Fibroblast of lung (primary cell): Measurements from ENCODE around the gene NOC4L. TPM values are rescaled to one million over a fixed set of nuclear protein-coding genes. Genes with fewer than 3 reads are reported as not detected.

Source experiments
- DNase-seq, 2 donors: peaks; one replicate each; pipeline versions ENCODE4 v3.0.0 to v3.0.0-alpha.2; 2010; ENCODE audit warnings: low read depth in 2 of 2
- H2AFZ ChIP-seq: 2 replicates; pipeline ENCODE4 v1.5.1; 2012; ENCODE audit warnings: low read length, control low read depth, inconsistent platforms
- H3K27ac ChIP-seq: 2 replicates; pipeline ENCODE4 v1.5.1; 2011; ENCODE audit warnings: low read length, control low read depth; ENCODE audit not compliant: insufficient read depth
- H3K27me3 ChIP-seq: 2 replicates; pipeline ENCODE4 v1.5.1; 2011; ENCODE audit warnings: mild to moderate bottlenecking, low read length; ENCODE audit not compliant: control insufficient read depth, insufficient read depth
- H3K36me3 ChIP-seq: 2 replicates; pipeline ENCODE4 v1.5.1; 2011; ENCODE audit warnings: low read length; ENCODE audit not compliant: control insufficient read depth, insufficient read depth
- H3K4me1 ChIP-seq: 2 replicates; pipeline ENCODE4 v1.5.1; 2011; ENCODE audit warnings: low read length; ENCODE audit not compliant: control insufficient read depth, insufficient read depth; ENCODE audit errors: extremely low read depth
- H3K4me2 ChIP-seq: 2 replicates; pipeline ENCODE4 v1.5.1; 2011; ENCODE audit warnings: low read length, control low read depth; ENCODE audit not compliant: insufficient read depth; ENCODE audit errors: extremely low read depth
- H3K4me3 ChIP-seq, 4 experiments: fragments of 200-600 bp in 1 of 4; sonication (generic) in 1 of 4; replicated peaks in 1 of 4; 2 replicates each; pipeline ENCODE4 v1.5.1; 2011 to 2016; ENCODE audit warnings: low read length in 4 of 4, low read depth in 3 of 4, mild to moderate bottlenecking in 3 of 4, control low read depth in 2 of 4, inconsistent platforms in 1 of 4, mixed read lengths in 1 of 4; ENCODE audit not compliant: insufficient read depth in 1 of 4; ENCODE audit errors: control extremely low read depth in 1 of 4
- H3K79me2 ChIP-seq: 2 replicates; pipeline ENCODE4 v1.5.1; 2012; ENCODE audit warnings: mild to moderate bottlenecking, low read length, inconsistent platforms; ENCODE audit not compliant: control insufficient read depth, insufficient read depth
- H3K9ac ChIP-seq: 2 replicates; pipeline ENCODE4 v1.5.1; 2011; ENCODE audit warnings: mild to moderate bottlenecking, low read length, control low read depth; ENCODE audit not compliant: insufficient read depth
- H3K9me3 ChIP-seq: 2 replicates; pipeline ENCODE4 v1.5.1; 2012; ENCODE audit warnings: low read depth, low read length; ENCODE audit not compliant: control insufficient read depth, insufficient read depth
- H4K20me1 ChIP-seq: 2 replicates; pipeline ENCODE4 v1.5.1; 2011; ENCODE audit warnings: low read length; ENCODE audit not compliant: control insufficient read depth, insufficient read depth; ENCODE audit errors: extremely low read depth
- EZH2 ChIP-seq: IDR thresholded peaks from 2 replicates; pipeline ENCODE4 v1.5.1; 2012; ENCODE audit warnings: low read length, control low read depth, mild to moderate bottlenecking; ENCODE audit errors: missing control alignments
- polyA plus RNA-seq, 2 donors: library from polyadenylated mRNA; depleted of rRNA in 1 of 2; stranded (reverse) in 1 of 2; unstranded in 1 of 2; fragments of >200 nt; gene quantifications; 2 replicates each; pipeline ENCODE4 v1.2.1, GENCODE V29; 2011 to 2012; ENCODE audit warnings: missing spikeins in 1 of 2
- total RNA-seq: library from RNA; depleted of rRNA; stranded (reverse); fragments of >200 nt; gene quantifications from 2 replicates; pipeline ENCODE4 v1.2.1, GENCODE V29; 2014
- TF ChIP-seq, protein P1 (sequence below), 2 donors: IDR thresholded peaks in 1 of 2; conservative IDR thresholded peaks in 1 of 2; 1 replicate in 1 of 2; 2 replicates in 1 of 2; pipeline ENCODE4 v1.5.1; 2011 to 2012; ENCODE audit warnings: low read length in 2 of 2, control low read depth in 1 of 2, inconsistent platforms in 1 of 2, low read depth in 1 of 2, mild to moderate bottlenecking in 1 of 2

Gene NOC4L
- total and polyA plus RNA-seq, 2 donors (not counting 1 experiment from before 2014, with no cell fraction given): 3.0 to 6.8 TPM

DNA sequence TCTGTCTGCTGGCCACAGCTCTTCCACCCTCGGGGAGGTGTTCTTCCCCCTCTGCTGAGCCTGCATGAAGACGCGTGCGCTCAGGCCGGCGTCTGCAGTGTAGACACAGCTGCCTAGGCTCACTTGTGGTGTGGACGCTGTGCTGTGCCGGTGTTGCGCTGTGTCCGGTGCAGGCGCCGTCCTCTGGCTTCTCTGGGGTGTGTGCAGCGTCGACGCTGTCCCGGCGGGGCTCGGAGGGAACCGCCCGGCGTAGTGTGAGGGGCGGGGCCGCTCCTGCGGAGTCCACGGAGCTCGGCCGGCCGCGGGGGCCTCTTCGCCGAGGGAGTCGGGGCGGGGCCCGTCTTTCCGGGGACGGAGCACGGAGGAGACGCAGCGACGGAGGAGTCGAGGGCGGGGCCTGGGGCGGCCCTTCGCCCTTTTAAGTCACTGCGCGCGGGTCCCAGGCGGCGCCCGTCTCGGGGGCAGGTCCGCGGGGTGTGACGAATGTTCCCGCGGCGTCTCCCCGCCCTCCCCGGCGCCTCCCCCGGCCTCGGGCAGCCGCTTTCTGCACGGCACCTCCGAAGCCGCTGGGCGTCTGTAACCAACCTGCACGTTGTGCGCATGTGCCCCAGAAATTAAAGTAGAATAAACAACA, 45.2 kb downstream of the NOC4L start:
- H3K36me3 ChIP-seq: no peaks in the 10 kb centered on the region
- H3K79me2 ChIP-seq: no peaks in the 10 kb centered on the region
- peak overlapping the region; percentile 51 to 58 (median 54) for H3K4me3 ChIP-seq
- H3K27ac ChIP-seq: no peak overlapping the region
- no peaks in the 10 kb centered on the region for H3K27me3 ChIP-seq
- peak overlapping the region; percentile 82 for H2AFZ ChIP-seq
- DNase-seq: peak; percentile 73 to 88
- H3K4me2 ChIP-seq: peak overlapping the region; percentile 92
- TF ChIP-seq EZH2: no peak
- TF ChIP-seq, protein P1, sequence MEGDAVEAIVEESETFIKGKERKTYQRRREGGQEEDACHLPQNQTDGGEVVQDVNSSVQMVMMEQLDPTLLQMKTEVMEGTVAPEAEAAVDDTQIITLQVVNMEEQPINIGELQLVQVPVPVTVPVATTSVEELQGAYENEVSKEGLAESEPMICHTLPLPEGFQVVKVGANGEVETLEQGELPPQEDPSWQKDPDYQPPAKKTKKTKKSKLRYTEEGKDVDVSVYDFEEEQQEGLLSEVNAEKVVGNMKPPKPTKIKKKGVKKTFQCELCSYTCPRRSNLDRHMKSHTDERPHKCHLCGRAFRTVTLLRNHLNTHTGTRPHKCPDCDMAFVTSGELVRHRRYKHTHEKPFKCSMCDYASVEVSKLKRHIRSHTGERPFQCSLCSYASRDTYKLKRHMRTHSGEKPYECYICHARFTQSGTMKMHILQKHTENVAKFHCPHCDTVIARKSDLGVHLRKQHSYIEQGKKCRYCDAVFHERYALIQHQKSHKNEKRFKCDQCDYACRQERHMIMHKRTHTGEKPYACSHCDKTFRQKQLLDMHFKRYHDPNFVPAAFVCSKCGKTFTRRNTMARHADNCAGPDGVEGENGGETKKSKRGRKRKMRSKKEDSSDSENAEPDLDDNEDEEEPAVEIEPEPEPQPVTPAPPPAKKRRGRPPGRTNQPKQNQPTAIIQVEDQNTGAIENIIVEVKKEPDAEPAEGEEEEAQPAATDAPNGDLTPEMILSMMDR (conservative IDR thresholded peaks at IDR 0.05 in 1 of 2, IDR thresholded peaks at IDR 0.05 in 1 of 2; ENCODE audit: low read depth in 1 of 2, low read length in 2 of 2): no peak
- no peaks in the 10 kb centered on the region for H3K9me3 ChIP-seq
- no peaks in the 10 kb centered on the region for H3K4me1 ChIP-seq
- H4K20me1 ChIP-seq: no peaks in the 10 kb centered on the region
- peak overlapping the region; percentile 61 for H3K9ac ChIP-seq

DNA sequence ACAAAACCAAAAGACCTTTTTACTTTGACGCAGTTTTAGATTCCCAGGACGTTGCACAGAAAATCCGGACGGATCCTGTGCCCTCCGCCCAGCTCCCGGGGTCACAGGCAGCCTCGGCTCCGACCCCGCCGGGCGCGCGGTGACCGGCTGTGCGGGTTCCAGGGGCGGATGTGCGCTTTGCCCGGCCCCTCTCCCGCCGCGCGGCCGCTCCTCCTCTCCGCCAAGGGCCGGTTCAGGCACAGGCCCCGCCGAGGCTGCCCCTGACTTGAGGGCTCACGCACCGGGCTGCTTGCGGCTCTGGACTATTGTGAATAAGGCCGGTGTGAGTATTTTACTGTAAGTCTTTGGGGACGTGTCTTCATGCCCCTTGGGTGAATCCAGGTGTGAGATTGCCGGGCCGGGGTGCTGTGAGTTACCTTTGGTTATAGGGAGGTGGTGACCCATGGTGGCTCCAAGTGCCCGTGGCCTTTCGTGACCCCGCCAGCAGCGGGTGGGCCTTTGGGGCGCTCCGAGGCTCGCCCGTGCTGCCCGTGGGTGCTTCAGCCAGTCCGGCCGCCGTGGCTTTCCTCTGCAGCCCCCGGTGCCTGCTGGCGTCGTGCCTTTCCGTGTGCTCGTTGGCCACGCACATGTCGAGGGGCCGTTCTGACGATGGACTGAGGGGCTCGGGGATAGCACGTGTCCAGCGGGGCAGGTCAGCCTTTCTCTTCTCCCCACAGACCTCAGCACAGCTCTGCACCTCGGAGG, 45.9 kb downstream of the NOC4L start:
- no peaks in the 10 kb centered on the region for H3K36me3 ChIP-seq
- no peaks in the 10 kb centered on the region for H3K9me3 ChIP-seq
- peak overlapping the region; percentile 92 for H3K4me2 ChIP-seq
- H3K27me3 ChIP-seq: no peaks in the 10 kb centered on the region
- no peak overlapping the region for H3K27ac ChIP-seq
- H3K4me1 ChIP-seq: no peaks in the 10 kb centered on the region
- peak overlapping the region; percentile 78 for H2AFZ ChIP-seq
- TF ChIP-seq, protein P1 (conservative IDR thresholded peaks at IDR 0.05 in 1 of 2, IDR thresholded peaks at IDR 0.05 in 1 of 2; ENCODE audit: low read depth in 1 of 2, low read length in 2 of 2): no peak
- no peak for TF ChIP-seq EZH2
- no peaks in the 10 kb centered on the region for H4K20me1 ChIP-seq
- peak overlapping the region; percentile 51 to 58 (median 54) for H3K4me3 ChIP-seq
- no peak for DNase-seq
- H3K79me2 ChIP-seq: no peaks in the 10 kb centered on the region
- peak overlapping the region; percentile 61 for H3K9ac ChIP-seq

DNA sequence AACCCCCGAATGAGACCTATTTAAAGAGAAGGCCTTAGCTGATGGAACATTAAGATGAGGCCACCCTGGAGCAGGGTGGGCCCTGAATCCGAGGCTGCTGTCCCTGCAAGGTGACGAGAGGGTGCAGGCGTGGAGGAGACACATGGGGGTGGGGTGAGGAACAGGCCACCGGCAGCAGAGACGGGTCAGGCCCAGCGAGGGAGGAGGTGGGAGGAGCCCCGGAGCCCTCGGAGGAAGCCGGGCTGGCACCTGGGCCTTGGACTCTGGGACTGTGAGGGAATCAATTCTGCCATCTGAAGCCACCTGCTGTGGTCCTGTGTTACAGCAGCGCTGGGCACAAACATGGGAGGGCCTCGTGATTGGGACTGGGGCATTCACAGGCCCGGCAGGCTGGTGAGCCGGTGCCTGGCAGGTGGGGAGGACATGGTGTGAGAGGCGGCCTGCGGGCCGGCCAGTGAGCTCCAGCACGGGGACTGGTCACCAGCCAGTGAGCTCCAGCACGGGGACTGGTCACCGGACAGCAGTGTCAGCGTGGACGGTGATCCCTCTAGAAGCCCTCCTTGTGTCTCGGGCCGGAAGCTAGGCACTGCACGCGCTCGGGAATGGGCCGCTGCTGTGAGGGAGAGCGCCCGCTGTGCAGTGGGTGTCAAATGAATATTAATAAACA, 46.7 kb downstream of the NOC4L start:
- Histone ChIP-seq H3K27ac (no peak overlapping the region), H2AFZ (no peak overlapping the region), H3K9ac (no peak overlapping the region), H3K79me2 (no peaks in the 10 kb centered on the region), H3K4me3 (no peak overlapping the region), H3K27me3 (no peaks in the 10 kb centered on the region), H3K36me3 (no peaks in the 10 kb centered on the region), H4K20me1 (no peaks in the 10 kb centered on the region), H3K4me2 (no peak overlapping the region), H3K4me1 (no peaks in the 10 kb centered on the region), H3K9me3 (no peaks in the 10 kb centered on the region)
- TF ChIP-seq EZH2: no peak
- TF ChIP-seq, protein P1 (conservative IDR thresholded peaks at IDR 0.05 in 1 of 2, IDR thresholded peaks at IDR 0.05 in 1 of 2; ENCODE audit: low read depth in 1 of 2, low read length in 2 of 2): no peak
- no peak for DNase-seq
